ENCODE data around the gene SSR4. TPM values are rescaled to one million over a fixed set of nuclear protein-coding genes. Genes with fewer than 3 reads are reported as not detected.
A peak's percentile ranks its signal among the peaks of the same experiment; 100 is the strongest.

Gene SSR4
- total RNA-seq, 1 experiment from 2014 or later: 179 TPM

GRCh38 chrX:153831429-153832150, 37.1 kb downstream of the SSR4 start:
- H4K20me1 ChIP-seq (ENCODE audit: control insufficient read depth, insufficient read depth, insufficient read length): no peaks in the 10 kb centered on the region
- no peak overlapping the region for H3K14ac ChIP-seq (ENCODE audit: insufficient read depth, low read length)
- no peak overlapping the region for H3K23ac ChIP-seq (ENCODE audit: insufficient read length, low read depth, low read length)
- Mint-ChIP-seq H3K4me1 (peaks cover 16 to 27% of the 10 kb centered on the region in 2 experiments), H3K9me3 (peaks cover 60 to 74% of the 10 kb centered on the region in 2 experiments), H3K27me3 (ENCODE audit: low read depth) (peaks cover 6% of the 10 kb centered on the region), H3K36me3 (ENCODE audit: insufficient read depth in 1 of 3, low read depth in 3 of 3) (peaks cover 11 to 25% (median 17%) of the 10 kb centered on the region in 3 experiments; a peak in 6 of 7 replicates), H3K4me3 (peak overlapping the region; percentile 58 to 80), H3K27ac (no peak overlapping the region)
- H3K27me3 ChIP-seq (ENCODE audit: insufficient read depth, low read length): no peaks in the 10 kb centered on the region
- H3T11ph ChIP-seq (ENCODE audit: low read length): no peak overlapping the region
- no peak overlapping the region for H2AK5ac ChIP-seq (ENCODE audit: insufficient read length, low read length)
- peaks cover 5% of the 10 kb centered on the region for H3K23me2 ChIP-seq (ENCODE audit: insufficient read length, low read depth, low read length, poor library complexity, severe bottlenecking)
- peak overlapping the region; percentile 2 for H3K9ac ChIP-seq (ENCODE audit: extremely low read depth, insufficient read length, low read length)
- no peak overlapping the region for H2AFZ ChIP-seq (ENCODE audit: low read length)
- TF ChIP-seq, protein P1, sequence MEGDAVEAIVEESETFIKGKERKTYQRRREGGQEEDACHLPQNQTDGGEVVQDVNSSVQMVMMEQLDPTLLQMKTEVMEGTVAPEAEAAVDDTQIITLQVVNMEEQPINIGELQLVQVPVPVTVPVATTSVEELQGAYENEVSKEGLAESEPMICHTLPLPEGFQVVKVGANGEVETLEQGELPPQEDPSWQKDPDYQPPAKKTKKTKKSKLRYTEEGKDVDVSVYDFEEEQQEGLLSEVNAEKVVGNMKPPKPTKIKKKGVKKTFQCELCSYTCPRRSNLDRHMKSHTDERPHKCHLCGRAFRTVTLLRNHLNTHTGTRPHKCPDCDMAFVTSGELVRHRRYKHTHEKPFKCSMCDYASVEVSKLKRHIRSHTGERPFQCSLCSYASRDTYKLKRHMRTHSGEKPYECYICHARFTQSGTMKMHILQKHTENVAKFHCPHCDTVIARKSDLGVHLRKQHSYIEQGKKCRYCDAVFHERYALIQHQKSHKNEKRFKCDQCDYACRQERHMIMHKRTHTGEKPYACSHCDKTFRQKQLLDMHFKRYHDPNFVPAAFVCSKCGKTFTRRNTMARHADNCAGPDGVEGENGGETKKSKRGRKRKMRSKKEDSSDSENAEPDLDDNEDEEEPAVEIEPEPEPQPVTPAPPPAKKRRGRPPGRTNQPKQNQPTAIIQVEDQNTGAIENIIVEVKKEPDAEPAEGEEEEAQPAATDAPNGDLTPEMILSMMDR (conservative IDR thresholded peaks at IDR 0.05): no peak
- no peak overlapping the region for H2BK5ac ChIP-seq (ENCODE audit: insufficient read length, low read length)
- H2BK12ac ChIP-seq (ENCODE audit: insufficient read length, low read depth, low read length): no peak overlapping the region
- H2BK120ac ChIP-seq (ENCODE audit: low read depth, low read length, poor library complexity, severe bottlenecking): no peak overlapping the region
- peaks cover 13% of the 10 kb centered on the region; the same call in 1 of the 2 replicates for H3K79me2 ChIP-seq (ENCODE audit: insufficient read depth, low read length)
- DNase-seq: no peak
- H3K4me1 ChIP-seq (ENCODE audit: insufficient read depth, low read length): no peaks in the 10 kb centered on the region; the same call in 1 of the 2 replicates
- H4K91ac ChIP-seq (ENCODE audit: insufficient read length, low read depth, low read length): no peak overlapping the region
- no peak overlapping the region for H4K8ac ChIP-seq (replicated peaks; ENCODE audit: insufficient read length, low read depth, low read length)
- H3K56ac ChIP-seq (ENCODE audit: insufficient read length, low read depth, low read length): no peak overlapping the region
- H3K4me2 ChIP-seq (ENCODE audit: insufficient read depth, insufficient read length, low read length): peak overlapping the region; percentile 66
- no peaks in the 10 kb centered on the region for H3K79me1 ChIP-seq (ENCODE audit: insufficient read depth, low read depth, low read length, poor library complexity, severe bottlenecking)
- peaks cover 10% of the 10 kb centered on the region for H3K9me3 ChIP-seq (ENCODE audit: control insufficient read depth, low read depth, low read length)
- H2BK20ac ChIP-seq (ENCODE audit: low read depth, low read length, poor library complexity, severe bottlenecking): no peak overlapping the region
- H3K4ac ChIP-seq (ENCODE audit: low read depth, low read length): no peak overlapping the region
- no peak overlapping the region for H3K27ac ChIP-seq (ENCODE audit: insufficient read length, low read depth, low read length)
- no peak overlapping the region for H4K5ac ChIP-seq (ENCODE audit: insufficient read length, low read depth, low read length)
- no peak overlapping the region for H2BK15ac ChIP-seq (ENCODE audit: low read depth, low read length)
- H3K18ac ChIP-seq (ENCODE audit: insufficient read length, low read depth, low read length): no peak overlapping the region
- no CpG with 5 or more reads among the region's 23 CpGs for WGBS (ENCODE audit: extremely low coverage, insufficient read length, low lambda C conversion rate)

Data from H9 (cell line).